Subcutaneous adipose tissue (tissue), 4 donors: ENCODE measurements around the gene TUBGCP6. TPM values are rescaled to one million over a fixed set of nuclear protein-coding genes. Genes with fewer than 3 reads are reported as not detected.

Source experiments
- CTCF ChIP-seq: fragments of 450-650 bp; IDR thresholded peaks from one replicate; pipeline ENCODE4 v1.5.1; 2016; ENCODE audit warnings: low read depth, mild to moderate bottlenecking, control low read depth, antibody characterized with exemption, moderate library complexity
- total RNA-seq, 4 donors: library from RNA; depleted of rRNA; stranded (reverse); fragments of >200 nt; gene quantifications; one replicate each; pipeline ENCODE4 v1.1.0, GENCODE V29; 2016

TUBGCP6 gene
- total RNA-seq, 4 donors from 2014 or later: 21.1 to 60.3 (median 25.6) TPM

- no peak for TF ChIP-seq CTCF
These were observed 73.4 kb downstream of the TUBGCP6 start for GRCh38 chr22:50171319-50171964.

- TF ChIP-seq CTCF: no peak
These were observed 74.1 kb downstream of the TUBGCP6 start, which contains the start of gene PANX2 for GRCh38 chr22:50170453-50171318. PANX2 (plus strand) TSS chr22:50170731; CDS start chr22:50170731, 0 bp downstream.

- no peak for TF ChIP-seq CTCF
These were observed 75.0 kb downstream of the TUBGCP6 start for GRCh38 chr22:50169774-50170341.

DNA sequence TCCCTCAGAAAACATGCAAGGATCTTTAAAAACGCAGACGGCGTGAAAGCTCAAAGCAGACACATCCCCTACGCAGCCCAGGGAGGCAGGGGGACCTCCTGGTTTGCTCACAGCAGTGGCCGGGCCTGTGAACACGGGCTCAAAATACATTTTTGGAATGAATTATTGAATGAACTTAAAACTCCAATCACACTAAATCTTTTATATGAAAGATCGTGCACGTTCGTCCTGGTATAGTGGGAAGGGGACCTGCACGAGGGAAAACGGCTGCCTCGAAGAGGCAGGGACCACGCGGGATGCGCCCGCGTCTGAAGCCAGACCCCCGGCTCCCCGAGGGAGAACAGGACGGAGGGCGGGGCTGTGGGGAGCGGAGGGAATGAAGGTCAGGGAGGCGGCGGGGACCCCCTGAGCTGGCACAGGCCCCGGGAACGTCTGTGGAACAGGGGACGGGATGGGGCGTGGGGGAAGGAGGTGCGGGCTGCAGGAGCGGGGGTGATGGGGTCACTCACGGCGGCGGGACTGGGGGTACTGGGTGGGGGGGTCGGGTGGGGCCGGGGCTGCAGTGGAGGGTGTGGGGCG lies 75.6 kb downstream of the TUBGCP6 start:
- TF ChIP-seq CTCF: no peak

DNA sequence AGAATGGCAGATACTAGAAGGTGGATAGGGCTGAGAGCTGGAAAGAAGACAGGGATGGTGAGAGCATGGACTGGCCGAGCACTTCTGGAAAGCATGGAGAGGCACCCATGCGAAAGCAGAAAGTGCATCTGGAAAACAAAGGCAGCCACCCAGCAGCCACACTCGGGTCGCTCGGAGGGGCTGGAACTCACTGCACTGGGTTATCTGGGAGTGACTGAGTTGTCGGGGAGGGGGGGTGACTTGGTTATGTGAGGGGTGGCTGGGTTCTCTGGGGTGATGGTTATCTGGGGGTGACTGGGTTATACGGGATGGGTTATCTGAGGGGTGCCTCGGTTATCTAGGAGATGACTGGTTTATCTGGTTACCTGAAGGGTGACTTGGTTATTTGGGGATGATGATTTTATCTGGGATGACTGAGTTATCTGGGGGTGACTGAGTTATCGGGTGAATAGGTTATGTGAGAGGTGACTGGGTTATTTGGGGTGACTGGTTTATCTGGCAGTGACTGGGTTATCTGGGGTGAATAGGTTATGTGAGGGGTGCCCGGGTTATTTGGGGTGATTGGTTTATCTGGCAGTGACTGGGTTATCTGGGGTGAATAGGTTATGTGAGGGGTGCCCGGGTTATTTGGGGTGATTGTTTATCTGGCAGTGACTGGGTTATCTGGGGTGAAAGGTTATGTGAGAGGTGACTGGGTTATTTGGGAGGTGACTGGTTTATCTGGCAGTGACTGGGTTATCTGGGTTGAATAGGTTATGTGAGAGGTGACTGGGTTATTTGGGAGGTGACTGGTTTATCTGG lies 76.9 kb downstream of the TUBGCP6 start:
- TF ChIP-seq CTCF: no peak

Other genes starting within 250 kb of the TUBGCP6 start
- not detected for gene IL17REL, start 232.3 kb downstream of the TUBGCP6 start, total RNA-seq
- not detected for gene TTLL8, start 186.7 kb downstream of the TUBGCP6 start, total RNA-seq
- 1 to 10 TPM in 1 of 4 donors, under 1 TPM in 1, not detected in 2; 0.22 to 1.1 TPM for gene MLC1, start 159.6 kb downstream of the TUBGCP6 start, total RNA-seq
- 1 to 10 TPM in 2 of 4 donors, under 1 TPM in 1, not detected in 1; 0.17 to 1.3 (median 1.1) TPM for gene MOV10L1, start 155.0 kb downstream of the TUBGCP6 start, total RNA-seq
- under 1 TPM in 1 of 4 donors, not detected in 3; 0.44 TPM for gene PANX2, start 74.3 kb downstream of the TUBGCP6 start, total RNA-seq
- 10 to 100 TPM; 10.8 to 30.5 (median 17.8) TPM for gene TRABD, start 59.1 kb downstream of the TUBGCP6 start, total RNA-seq
- gene SELENOO, start 44.0 kb downstream of the TUBGCP6 start, total RNA-seq: 10 to 100 TPM; 13.2 to 36.5 (median 18.9) TPM
- 10 to 100 TPM; 10.4 to 55.0 (median 22.7) TPM for gene HDAC10, start 6.2 kb upstream of the TUBGCP6 start, total RNA-seq
- 10 to 100 TPM in 1 of 4 donors, 1 to 10 TPM in 3; 3.6 to 17.7 (median 5.4) TPM for gene MAPK12, start 16.7 kb upstream of the TUBGCP6 start, total RNA-seq
- gene MAPK11, start 25.4 kb upstream of the TUBGCP6 start, total RNA-seq: 10 to 100 TPM in 2 of 4 donors, 1 to 10 TPM in 2; 6.2 to 53.5 (median 13.1) TPM
- 100 to 1,000 TPM in 2 of 4 donors, 10 to 100 TPM in 2; 59.2 to 128 (median 97.0) TPM for gene PLXNB2, start 62.6 kb upstream of the TUBGCP6 start, total RNA-seq
- 1 to 10 TPM; 1.5 to 4.0 (median 1.9) TPM for gene DENND6B, start 82.0 kb upstream of the TUBGCP6 start, total RNA-seq
- 10 to 100 TPM; 23.8 to 86.3 (median 37.0) TPM for gene PPP6R2, start 98.3 kb upstream of the TUBGCP6 start, total RNA-seq
- gene SBF1, start 230.0 kb upstream of the TUBGCP6 start, total RNA-seq: 10 to 100 TPM; 19.9 to 66.1 (median 26.7) TPM
- gene ADM2, start 236.5 kb upstream of the TUBGCP6 start, total RNA-seq: not detected
- gene MIOX, start 241.8 kb upstream of the TUBGCP6 start, total RNA-seq: not detected